NB4 (cell line): ENCODE results near the gene SPC24.

ENCODE experiments used
- DNase-seq: peaks from one replicate; pipeline ENCODE4 v3.0.0; 2010; ENCODE audit warnings: low read depth
- H3K4me3 ChIP-seq: one replicate; pipeline ENCODE4 v1.5.1; 2011; ENCODE audit warnings: mild to moderate bottlenecking, low read depth, low read length, moderate library complexity
- CTCF ChIP-seq: IDR thresholded peaks from one replicate; pipeline ENCODE4 v1.5.1; 2012; ENCODE audit warnings: low read depth, low read length
- MAX ChIP-seq: IDR thresholded peaks from 2 replicates; pipeline ENCODE4 v1.6.1; 2011; ENCODE audit warnings: low read depth, low read length
- MYC ChIP-seq: IDR thresholded peaks from 2 replicates; pipeline ENCODE4 v1.6.1; 2011; ENCODE audit warnings: low read depth, low read length
- POLR2A ChIP-seq: IDR thresholded peaks from 2 replicates; pipeline ENCODE4 v1.6.1; 2011; ENCODE audit warnings: mild to moderate bottlenecking; ENCODE audit not compliant: insufficient read length; ENCODE audit errors: extremely low read depth

The SPC24 gene

DNA sequence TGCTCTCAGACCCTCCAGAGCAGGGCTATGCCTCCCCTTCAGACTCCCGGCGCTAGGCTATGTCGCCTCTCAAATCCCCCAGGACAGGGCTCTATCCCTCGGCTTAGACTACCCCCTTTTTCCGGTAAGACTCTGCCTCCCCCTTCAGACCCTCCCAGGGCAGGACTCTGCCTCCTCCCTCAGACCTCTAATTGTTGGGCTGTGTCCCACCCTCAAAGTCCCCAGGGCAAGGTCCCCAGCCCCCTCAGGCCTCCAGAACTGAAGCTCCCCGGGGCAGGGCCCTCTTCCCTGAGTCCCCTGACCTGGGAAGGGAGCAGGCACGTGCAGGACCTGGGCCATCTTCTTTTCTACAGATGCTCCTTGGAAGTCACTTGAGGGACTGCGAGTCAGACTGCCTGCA lies 38.6 kb upstream of the SPC24 start:
- no peak for DNase-seq
- TF ChIP-seq MYC (no peak), POLR2A (no peak), MAX (no peak), CTCF (no peak)
- H3K4me3 ChIP-seq = no peak overlapping the region

GRCh38 chr19:11192957-11193939 lies 37.7 kb upstream of the SPC24 start:
- no peak for DNase-seq
- TF ChIP-seq MAX (no peak), CTCF (no peak), MYC (no peak), POLR2A (no peak)
- no peak overlapping the region for H3K4me3 ChIP-seq

DNA sequence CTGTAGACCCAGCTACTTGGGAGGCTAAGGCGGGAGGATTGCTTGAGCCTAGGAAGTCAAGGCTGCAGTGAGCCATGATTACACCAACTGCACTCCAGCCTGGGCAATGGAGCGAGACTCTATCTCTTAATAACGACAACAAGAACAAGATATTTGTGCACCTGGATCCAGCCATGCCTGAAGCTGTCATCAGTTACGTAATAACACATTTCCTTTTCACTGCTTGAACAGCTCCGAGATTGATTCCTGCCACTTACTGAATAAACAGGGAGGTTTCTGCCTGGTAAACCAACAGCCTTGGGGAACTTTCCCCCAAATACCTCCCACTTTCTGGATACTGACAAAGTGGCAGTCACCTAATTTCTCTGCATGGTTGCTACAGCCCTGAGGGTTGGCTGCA lies 36.4 kb upstream of the SPC24 start:
- TF ChIP-seq MAX (no peak), MYC (no peak), POLR2A (no peak), CTCF (no peak)
- no peak overlapping the region for H3K4me3 ChIP-seq
- DNase-seq = no peak

GRCh38 chr19:11191273-11191755 lies 35.7 kb upstream of the SPC24 start:
- H3K4me3 ChIP-seq = no peak overlapping the region
- DNase-seq = no peak
- TF ChIP-seq MYC = no peak
- no peak for TF ChIP-seq POLR2A
- no peak for TF ChIP-seq CTCF
- TF ChIP-seq MAX = no peak

DNA sequence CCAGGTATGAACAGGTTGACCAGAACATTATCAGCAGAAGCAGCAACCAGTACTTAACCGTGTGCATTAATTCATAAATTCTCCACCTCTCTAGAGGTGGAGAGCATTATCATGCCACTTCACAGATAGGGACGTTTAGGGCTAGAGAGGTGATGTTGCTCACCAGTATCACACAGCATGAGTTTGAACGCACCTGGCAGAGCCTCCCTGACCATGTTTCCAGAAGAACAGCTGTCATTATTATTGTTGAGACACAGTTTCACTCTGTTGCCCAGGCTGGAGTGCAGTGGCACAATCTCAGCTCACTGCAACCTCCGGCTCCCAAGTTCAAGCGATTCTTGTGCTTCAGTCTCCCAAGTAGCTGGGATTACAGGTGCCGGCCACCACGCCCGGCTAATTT lies 34.9 kb upstream of the SPC24 start:
- no peak for TF ChIP-seq POLR2A
- TF ChIP-seq MYC = no peak
- TF ChIP-seq MAX = no peak
- TF ChIP-seq CTCF = no peak
- no peak overlapping the region for H3K4me3 ChIP-seq
- DNase-seq = no peak
